CD4-positive, CD25-positive, alpha-beta regulatory T cell (primary cell): ENCODE data around the gene TMEM50A. TPM values are rescaled to one million over a fixed set of nuclear protein-coding genes. Genes with fewer than 3 reads are reported as not detected.
"Not testable (repeated sequence)": the region's sequence is repeated elsewhere in the genome, so short reads cannot be mapped to it uniquely, and the experiment has no call there.

Experiments
- ATAC-seq, 2 donors: fragments of 150-1000 bp; cut with Tn5 transposase; one replicate each; pipeline ENCODE4 v1.10.0; 2021; ENCODE audit warnings: low read depth in 2 of 2, moderate number of reproducible peaks in 2 of 2, moderate library complexity in 1 of 2
- DNase-seq, 3 donors: peaks; one replicate each; pipeline versions ENCODE4 v3.0.0 to v3.0.0-alpha.2; 2012 to 2022; ENCODE audit warnings: mixed read lengths in 1 of 3
- H3K27ac ChIP-seq: one replicate; pipeline ENCODE4 v1.7.0; 2013; ENCODE audit warnings: mild to moderate bottlenecking, low read length; ENCODE audit not compliant: insufficient read depth, poor library complexity, severe bottlenecking
- H3K27me3 ChIP-seq: one replicate; pipeline ENCODE4 v1.7.0; 2013; ENCODE audit warnings: low read length; ENCODE audit not compliant: control insufficient read depth, insufficient read depth
- H3K36me3 ChIP-seq: one replicate; pipeline ENCODE4 v1.7.0; 2013; ENCODE audit warnings: mild to moderate bottlenecking, low read length, moderate library complexity; ENCODE audit not compliant: control insufficient read depth, insufficient read depth
- H3K4me1 ChIP-seq: 2 replicates; pipeline ENCODE4 v1.7.0; 2013; ENCODE audit warnings: mild to moderate bottlenecking, low read length; ENCODE audit not compliant: insufficient read depth, control insufficient read depth, poor library complexity, severe bottlenecking
- H3K4me3 ChIP-seq: one replicate; pipeline ENCODE4 v1.7.0; 2013; ENCODE audit warnings: low read depth, mild to moderate bottlenecking, low read length, moderate library complexity
- H3K9me3 ChIP-seq, 2 experiments: 1 replicate in 1 of 2; 2 replicates in 1 of 2; pipeline ENCODE4 v1.7.0; 2013; ENCODE audit warnings: low read length in 2 of 2, mild to moderate bottlenecking in 1 of 2, moderate library complexity in 1 of 2; ENCODE audit not compliant: control insufficient read depth in 2 of 2
- H3K27ac Mint-ChIP-seq, 3 donors: one replicate each; pipeline ENCODE4 v1.8.0; 2020 to 2022; ENCODE audit warnings: mild to moderate bottlenecking in 3 of 3, mixed read lengths in 3 of 3, moderate library complexity in 2 of 3
- H3K27me3 Mint-ChIP-seq: one replicate; pipeline ENCODE4 v1.8.0; 2022; ENCODE audit warnings: mild to moderate bottlenecking, mixed read lengths
- H3K36me3 Mint-ChIP-seq: one replicate; pipeline ENCODE4 v1.8.0; 2020; ENCODE audit warnings: mixed read lengths
- H3K4me1 Mint-ChIP-seq, 4 donors: one replicate each; pipeline ENCODE4 v1.8.0; 2020 to 2022; ENCODE audit warnings: mixed read lengths in 4 of 4, mild to moderate bottlenecking in 1 of 4
- H3K4me3 Mint-ChIP-seq, 4 donors: one replicate each; pipeline ENCODE4 v1.8.0; 2020 to 2022; ENCODE audit warnings: mild to moderate bottlenecking in 4 of 4, mixed read lengths in 4 of 4, moderate library complexity in 3 of 4
- H3K9me3 Mint-ChIP-seq, 7 donors: one replicate each; pipeline ENCODE4 v1.8.0; 2020 to 2022; ENCODE audit warnings: mixed read lengths in 7 of 7, mild to moderate bottlenecking in 3 of 7, moderate library complexity in 2 of 7
- polyA plus RNA-seq, 4 donors: library from polyadenylated mRNA; unstranded; fragments of 300-500 nt; fragmentation: Illumina TruSeq; gene quantifications; one replicate each; pipeline ENCODE4 v1.2.3, GENCODE V29; 2021
- total RNA-seq: library from RNA; stranded (reverse); gene quantifications from one replicate; pipeline ENCODE4 v1.2.3, GENCODE V29; 2022

Gene TMEM50A
- total and polyA plus RNA-seq, 5 donors from 2014 or later: 127 to 326 (median 238) TPM

DNA sequence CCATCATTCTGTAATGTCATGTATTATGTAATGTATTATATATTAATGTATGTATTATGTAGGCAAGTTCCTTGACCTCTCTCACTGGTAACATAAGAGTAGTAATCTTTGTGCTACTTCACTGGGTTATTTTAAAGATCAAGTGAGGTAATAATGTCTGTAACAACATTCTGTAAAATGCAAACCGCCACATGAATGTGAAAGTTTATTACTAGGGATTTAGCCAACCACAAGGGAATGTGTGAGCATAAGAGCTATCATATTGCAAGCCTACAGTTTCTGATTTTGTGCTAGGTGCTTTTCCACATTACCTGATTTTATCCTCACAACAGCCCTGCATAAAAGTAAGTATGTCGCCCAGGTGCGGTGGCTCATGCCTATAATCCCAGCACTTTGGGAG lies 13.7 kb upstream of the TMEM50A start:
- ATAC-seq: not testable (repeated sequence)

GRCh38 chr1:25327864-25328790 lies 10.0 kb upstream of the TMEM50A start:
- H3K27ac ChIP-seq, H3K27me3 Mint-ChIP-seq, H3K9me3 Mint-ChIP-seq, H3K27me3 ChIP-seq, H3K36me3 Mint-ChIP-seq, H3K9me3 ChIP-seq, H3K4me1 ChIP-seq, H3K27ac Mint-ChIP-seq, H3K36me3 ChIP-seq, DNase-seq, H3K4me3 ChIP-seq: not testable (repeated sequence)
- ATAC-seq: peak; percentile 77 to 83
- Mint-ChIP-seq H3K4me1 (peaks cover 9 to 32% (median 16%) of the 10 kb centered on the region in 4 donors), H3K4me3 (peak overlapping the region in 1 of 4 donors; percentile 69)

More for the DNA sequence above, 13.7 kb upstream of the TMEM50A start:
- H3K9me3 ChIP-seq, H3K36me3 ChIP-seq, H3K27ac ChIP-seq, H3K4me3 Mint-ChIP-seq, H3K36me3 Mint-ChIP-seq, H3K27me3 Mint-ChIP-seq, H3K9me3 Mint-ChIP-seq, H3K27ac Mint-ChIP-seq, DNase-seq, H3K27me3 ChIP-seq, H3K4me1 Mint-ChIP-seq, H3K4me1 ChIP-seq, H3K4me3 ChIP-seq: not testable (repeated sequence)

- ATAC-seq: not testable (repeated sequence)
These were observed 9.3 kb upstream of the TMEM50A start for GRCh38 chr1:25328791-25329185.

GRCh38 chr1:25329336-25329735 lies 8.8 kb upstream of the TMEM50A start:
- H3K4me3 ChIP-seq, DNase-seq, H3K9me3 ChIP-seq, H3K9me3 Mint-ChIP-seq, H3K4me1 ChIP-seq, H3K36me3 Mint-ChIP-seq, ATAC-seq, H3K36me3 ChIP-seq, H3K27ac ChIP-seq, H3K27me3 ChIP-seq, H3K27me3 Mint-ChIP-seq: not testable (repeated sequence)
- Mint-ChIP-seq H3K4me3 (peak overlapping the region in 1 of 4 donors; percentile 72), H3K27ac (peak overlapping the region in 2 of 3 donors; percentile 71 to 89), H3K4me1 (peaks cover 9 to 44% (median 23%) of the 10 kb centered on the region in 4 donors)

More at GRCh38 chr1:25328791-25329185, 9.3 kb upstream of the TMEM50A start:
- H3K4me1 ChIP-seq, DNase-seq, H3K27ac ChIP-seq, H3K27ac Mint-ChIP-seq, H3K27me3 Mint-ChIP-seq, H3K36me3 Mint-ChIP-seq, H3K36me3 ChIP-seq, H3K4me3 ChIP-seq, H3K9me3 Mint-ChIP-seq, H3K9me3 ChIP-seq, H3K27me3 ChIP-seq: not testable (repeated sequence)
- Mint-ChIP-seq H3K4me1 (peaks cover 9 to 38% (median 21%) of the 10 kb centered on the region in 4 donors), H3K4me3 (peak overlapping the region in 1 of 4 donors; percentile 69)

GRCh38 chr1:25329950-25330349 lies 8.2 kb upstream of the TMEM50A start:
- H3K36me3 Mint-ChIP-seq, H3K9me3 Mint-ChIP-seq, H3K27ac ChIP-seq, H3K9me3 ChIP-seq, H3K27me3 Mint-ChIP-seq, H3K27me3 ChIP-seq, H3K36me3 ChIP-seq, H3K4me1 ChIP-seq: not testable (repeated sequence)
- ATAC-seq (peak; percentile 43 to 58), DNase-seq (peak in 2 of 3 donors; percentile 34 to 50)
- Mint-ChIP-seq H3K27ac (peak overlapping the region in 2 of 3 donors; percentile 38 to 89), H3K4me1 (peaks cover 9 to 45% (median 26%) of the 10 kb centered on the region in 4 donors), H3K4me3 (peak overlapping the region; percentile 24 to 87 (median 66))
- H3K4me3 ChIP-seq: peak overlapping the region; percentile 48

GRCh38 chr1:25336922-25337354 lies 1.2 kb upstream of the TMEM50A start:
- Mint-ChIP-seq H3K4me1 (peaks cover 15 to 53% (median 33%) of the 10 kb centered on the region in 4 donors), H3K4me3 (peak overlapping the region; percentile 88 to 98 (median 94)), H3K27ac (peak overlapping the region; percentile 87 to 96 (median 93))
- H3K27ac ChIP-seq: peak overlapping the region; percentile 60
- H3K27me3 ChIP-seq, H3K36me3 ChIP-seq, H3K27me3 Mint-ChIP-seq, H3K9me3 ChIP-seq, H3K9me3 Mint-ChIP-seq, H3K36me3 Mint-ChIP-seq: not testable (repeated sequence)
- peak overlapping the region; percentile 95 for H3K4me3 ChIP-seq
- ATAC-seq (peak; percentile 4 to 9), DNase-seq (peak; percentile 11 to 63 (median 50))
- peaks cover 27% of the 10 kb centered on the region for H3K4me1 ChIP-seq

- H3K9me3 ChIP-seq, H3K9me3 Mint-ChIP-seq, H3K4me3 ChIP-seq, H3K27me3 Mint-ChIP-seq, H3K36me3 Mint-ChIP-seq, H3K27me3 ChIP-seq, H3K36me3 ChIP-seq: not testable (repeated sequence)
- H3K4me1 Mint-ChIP-seq: peaks cover 15 to 55% (median 35%) of the 10 kb centered on the region in 4 donors
- Histone ChIP-seq H3K4me1 (peaks cover 32% of the 10 kb centered on the region), H3K27ac (peak overlapping the region; percentile 94)
- DNase-seq: peak in 1 of 3 donors; percentile 26
- peak; percentile 32 to 39 for ATAC-seq
- H3K27ac Mint-ChIP-seq: peak overlapping the region; percentile 94 to 97 (median 96)
- peak overlapping the region; percentile 86 to 98 (median 96) for H3K4me3 Mint-ChIP-seq
These were observed 499 bp upstream of the TMEM50A start for GRCh38 chr1:25337483-25338187.
